ENCODE data around the gene SYT8.
A peak's percentile ranks its signal among the peaks of the same experiment; 100 is the strongest.

SYT8 gene

DNA sequence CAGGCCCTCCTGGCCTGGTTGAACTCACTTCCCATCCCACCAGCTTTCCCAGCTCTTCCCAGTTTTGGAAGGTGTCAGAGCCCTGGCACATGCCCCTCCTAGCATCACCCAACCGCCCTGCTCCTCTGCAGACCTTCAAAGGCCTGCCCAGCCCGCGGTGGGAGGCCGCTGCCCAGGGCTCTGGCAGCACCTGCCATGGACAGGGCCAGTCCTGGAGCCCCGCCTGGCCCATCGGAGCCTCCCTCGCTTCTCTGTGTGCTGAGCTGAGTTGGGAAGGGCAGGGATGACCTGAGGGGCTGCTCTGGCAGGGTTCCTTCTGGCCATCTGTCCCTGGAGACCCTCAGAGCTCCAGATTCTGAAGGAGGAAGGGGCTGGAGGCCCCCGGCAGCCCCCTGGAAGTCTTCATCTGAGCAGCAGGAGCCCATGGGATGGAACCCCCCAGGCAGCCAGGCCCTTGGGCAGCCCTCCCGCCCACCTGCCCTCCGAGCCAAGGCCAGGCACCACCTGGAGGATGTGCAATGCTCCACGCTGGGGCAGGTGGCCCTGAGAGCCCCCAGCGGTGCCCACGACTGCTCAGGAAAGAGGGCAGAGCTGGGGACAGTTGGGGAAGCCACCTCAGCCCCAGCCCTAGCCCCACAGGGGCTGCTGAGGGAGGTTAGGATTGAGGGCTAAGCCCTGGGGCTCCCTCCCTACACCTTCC lies 21.7 kb downstream of the SYT8 start:
- Histone ChIP-seq H3K4me3 (ENCODE audit: low read length in 2 of 2) (no peak overlapping the region), H3K9me3 (ENCODE audit: control insufficient read depth in 2 of 2, low read length in 2 of 2) (no peaks in the 10 kb centered on the region), H3K4me1 (ENCODE audit: control insufficient read depth, insufficient read depth, low read length) (no peaks in the 10 kb centered on the region), H3K36me3 (ENCODE audit: control insufficient read depth in 2 of 2, insufficient read depth in 2 of 2, low read length in 2 of 2) (no peaks in the 10 kb centered on the region), H3K9ac (ENCODE audit: low read length in 2 of 2) (no peak overlapping the region), H3K27ac (ENCODE audit: low read length) (no peak overlapping the region), H3K27me3 (ENCODE audit: control insufficient read depth in 1 of 2, insufficient read depth in 2 of 2, low read length in 2 of 2) (no peaks in the 10 kb centered on the region)

DNA sequence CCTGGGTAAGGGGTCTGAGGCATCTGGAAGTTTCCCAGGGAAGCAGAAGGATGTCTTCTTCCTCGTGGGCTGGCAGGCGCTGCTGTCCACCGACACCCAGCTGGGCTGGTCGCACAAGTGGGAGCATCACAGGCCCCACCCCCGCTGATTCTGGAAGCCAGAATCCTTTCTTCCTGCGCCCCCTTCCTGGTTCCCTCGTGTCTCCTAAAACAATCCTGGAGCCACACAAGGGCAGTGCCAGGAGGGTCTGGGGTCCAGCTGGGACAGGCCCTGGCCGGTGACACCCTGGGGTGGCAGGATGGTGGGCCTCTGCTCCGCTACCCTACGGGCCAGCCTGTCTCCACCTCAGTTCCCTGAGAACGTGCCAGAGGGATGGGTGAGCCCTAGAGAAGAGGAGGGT lies 22.3 kb downstream of the SYT8 start:
- H3K4me3 ChIP-seq (ENCODE audit: low read length in 2 of 2): no peak overlapping the region

GRCh38 chr11:1858154-1858553 lies 23.4 kb downstream of the SYT8 start:
- H3K9me3 ChIP-seq (ENCODE audit: control insufficient read depth in 2 of 2, low read length in 2 of 2): no peaks in the 10 kb centered on the region
- H3K36me3 ChIP-seq (ENCODE audit: control insufficient read depth in 2 of 2, insufficient read depth in 2 of 2, low read length in 2 of 2): no peaks in the 10 kb centered on the region
- peaks cover 2% of the 10 kb centered on the region for H3K4me1 ChIP-seq (ENCODE audit: control insufficient read depth, insufficient read depth, low read length)
- no peaks in the 10 kb centered on the region for H3K27me3 ChIP-seq (ENCODE audit: control insufficient read depth in 1 of 2, insufficient read depth in 2 of 2, low read length in 2 of 2)
- no peak overlapping the region for H3K9ac ChIP-seq (ENCODE audit: low read length in 2 of 2)
- no peak overlapping the region for H3K4me3 ChIP-seq (ENCODE audit: low read length in 2 of 2)
- H3K27ac ChIP-seq (ENCODE audit: low read length): no peak overlapping the region

More for the DNA sequence above, 22.3 kb downstream of the SYT8 start:
- H3K9ac ChIP-seq (ENCODE audit: low read length in 2 of 2): no peak overlapping the region
- no peaks in the 10 kb centered on the region for H3K9me3 ChIP-seq (ENCODE audit: control insufficient read depth in 2 of 2, low read length in 2 of 2)
- no peaks in the 10 kb centered on the region for H3K4me1 ChIP-seq (ENCODE audit: control insufficient read depth, insufficient read depth, low read length)
- H3K27ac ChIP-seq (ENCODE audit: low read length): no peak overlapping the region
- H3K36me3 ChIP-seq (ENCODE audit: control insufficient read depth in 2 of 2, insufficient read depth in 2 of 2, low read length in 2 of 2): no peaks in the 10 kb centered on the region
- H3K27me3 ChIP-seq (ENCODE audit: control insufficient read depth in 1 of 2, insufficient read depth in 2 of 2, low read length in 2 of 2): no peaks in the 10 kb centered on the region

DNA sequence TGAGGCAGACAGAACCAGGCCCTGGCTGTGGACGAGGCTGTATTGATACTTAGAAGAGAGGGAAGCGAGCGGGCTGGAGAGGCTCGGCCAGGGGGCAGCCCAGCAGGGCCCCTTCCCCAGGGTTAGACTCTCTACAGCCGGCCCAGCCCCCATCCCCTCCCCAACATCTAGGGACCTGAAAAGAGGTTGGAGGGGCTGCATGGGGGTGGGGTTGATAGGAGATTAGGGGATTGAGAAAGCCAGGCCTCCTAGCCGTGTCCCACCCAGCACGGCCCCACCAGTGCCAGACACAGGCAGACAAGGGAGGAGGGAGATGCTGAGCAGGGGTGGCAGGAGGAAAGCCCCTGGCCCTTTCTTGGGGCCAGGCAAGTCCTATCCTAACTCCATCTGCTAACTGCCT lies 23.8 kb downstream of the SYT8 start:
- no peaks in the 10 kb centered on the region for H3K27me3 ChIP-seq (ENCODE audit: control insufficient read depth in 1 of 2, insufficient read depth in 2 of 2, low read length in 2 of 2)
- no peaks in the 10 kb centered on the region for H3K9me3 ChIP-seq (ENCODE audit: control insufficient read depth in 2 of 2, low read length in 2 of 2)
- no peaks in the 10 kb centered on the region for H3K36me3 ChIP-seq (ENCODE audit: control insufficient read depth in 2 of 2, insufficient read depth in 2 of 2, low read length in 2 of 2)
- no peak overlapping the region for H3K27ac ChIP-seq (ENCODE audit: low read length)
- H3K4me1 ChIP-seq (ENCODE audit: control insufficient read depth, insufficient read depth, low read length): peaks cover 6% of the 10 kb centered on the region
- H3K9ac ChIP-seq (ENCODE audit: low read length in 2 of 2): no peak overlapping the region
- no peak overlapping the region for H3K4me3 ChIP-seq (ENCODE audit: low read length in 2 of 2)

DNA sequence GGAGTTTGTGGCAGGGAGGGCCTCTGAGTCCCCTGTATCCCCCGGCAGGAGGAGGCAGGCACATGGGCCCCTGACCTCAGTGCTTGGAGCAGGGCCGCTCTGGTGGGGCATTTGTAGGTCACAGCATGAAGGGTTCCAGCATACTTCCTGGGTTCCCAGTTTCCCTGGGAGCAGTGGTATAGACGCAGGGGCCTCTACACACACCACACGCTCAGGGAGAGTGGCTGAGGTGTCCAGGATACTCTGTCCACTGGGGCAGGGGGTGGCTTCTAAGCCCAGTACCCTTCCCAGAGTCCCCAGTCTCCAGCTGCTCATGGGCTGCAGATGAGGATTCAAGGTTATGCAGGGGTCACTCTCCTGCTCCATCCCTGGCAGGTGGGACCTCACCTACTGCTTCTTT lies 24.2 kb downstream of the SYT8 start:
- H3K4me3 ChIP-seq (ENCODE audit: low read length in 2 of 2): no peak overlapping the region
- H3K27ac ChIP-seq (ENCODE audit: low read length): no peak overlapping the region
- H3K36me3 ChIP-seq (ENCODE audit: control insufficient read depth in 2 of 2, insufficient read depth in 2 of 2, low read length in 2 of 2): no peaks in the 10 kb centered on the region
- H3K9me3 ChIP-seq (ENCODE audit: control insufficient read depth in 2 of 2, low read length in 2 of 2): no peaks in the 10 kb centered on the region
- H3K27me3 ChIP-seq (ENCODE audit: control insufficient read depth in 1 of 2, insufficient read depth in 2 of 2, low read length in 2 of 2): no peaks in the 10 kb centered on the region
- H3K4me1 ChIP-seq (ENCODE audit: control insufficient read depth, insufficient read depth, low read length): peaks cover 10% of the 10 kb centered on the region
- no peak overlapping the region for H3K9ac ChIP-seq (ENCODE audit: low read length in 2 of 2)

DNA sequence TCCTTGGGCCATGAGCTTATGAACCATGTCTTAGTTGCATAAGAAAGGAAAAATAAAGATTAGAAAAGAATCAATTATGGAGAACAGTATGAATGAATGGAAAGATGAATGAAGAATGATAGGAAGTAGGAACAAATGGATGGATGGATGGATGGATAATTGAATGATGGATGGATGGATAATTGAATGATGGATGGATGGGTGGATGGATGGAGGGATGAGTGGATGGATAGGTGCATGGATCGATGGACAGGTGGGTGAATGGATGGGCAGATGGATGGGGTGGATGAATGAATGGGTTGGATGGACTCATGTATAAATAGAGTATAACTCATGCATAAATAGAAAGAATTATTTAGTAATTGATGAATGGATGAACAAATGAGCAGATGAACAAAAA lies 25.3 kb downstream of the SYT8 start:
- H3K9me3 ChIP-seq (ENCODE audit: control insufficient read depth in 2 of 2, low read length in 2 of 2): no peaks in the 10 kb centered on the region
- no peaks in the 10 kb centered on the region for H3K27me3 ChIP-seq (ENCODE audit: control insufficient read depth in 1 of 2, insufficient read depth in 2 of 2, low read length in 2 of 2)
- no peaks in the 10 kb centered on the region for H3K36me3 ChIP-seq (ENCODE audit: control insufficient read depth in 2 of 2, insufficient read depth in 2 of 2, low read length in 2 of 2)
- no peak overlapping the region for H3K4me3 ChIP-seq (ENCODE audit: low read length in 2 of 2)
- peaks cover 19% of the 10 kb centered on the region for H3K4me1 ChIP-seq (ENCODE audit: control insufficient read depth, insufficient read depth, low read length)
- no peak overlapping the region for H3K27ac ChIP-seq (ENCODE audit: low read length)
- H3K9ac ChIP-seq (ENCODE audit: low read length in 2 of 2): no peak overlapping the region

DNA sequence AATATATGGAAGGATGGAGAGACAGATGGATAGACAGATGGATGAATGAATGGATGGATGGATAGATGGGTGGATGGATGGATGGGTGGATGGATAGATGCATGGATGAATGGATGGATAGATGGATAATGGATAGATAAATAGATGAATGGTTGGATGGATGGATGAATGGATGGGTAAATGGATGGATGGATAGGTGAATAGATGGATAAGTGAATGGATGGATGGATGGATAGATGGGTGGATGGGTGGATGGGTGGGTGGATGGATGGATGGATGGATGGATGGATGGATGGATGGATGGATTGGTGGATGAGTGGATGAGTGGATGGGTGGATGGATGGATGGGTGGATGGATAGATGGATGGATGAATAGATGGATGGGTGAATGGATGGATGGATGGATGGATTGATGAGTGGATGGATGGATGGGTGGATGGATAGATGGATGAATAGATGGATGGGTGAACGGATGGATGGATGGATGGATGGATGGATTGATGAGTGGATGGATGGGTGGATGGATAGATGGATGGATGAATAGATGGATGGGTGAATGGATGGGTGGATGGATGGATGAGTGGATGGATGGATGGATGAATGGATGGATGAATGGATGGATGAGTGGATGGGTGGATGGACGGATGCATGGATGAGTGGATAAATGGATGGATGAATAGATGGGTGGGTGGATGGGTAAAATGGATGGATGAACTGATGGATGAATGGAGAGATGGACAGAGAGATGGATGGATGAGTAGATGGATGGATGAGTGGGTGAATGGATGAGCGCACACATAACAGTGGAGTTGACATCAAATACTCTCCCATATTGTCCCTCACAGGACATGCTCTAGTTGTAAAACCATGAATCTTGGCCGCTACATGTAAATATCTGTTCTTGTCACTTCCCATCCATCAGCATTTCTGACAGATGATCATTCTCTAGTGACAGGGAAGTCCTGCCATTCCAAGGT lies 26.9 kb downstream of the SYT8 start:
- Histone ChIP-seq H3K4me3 (ENCODE audit: low read length in 2 of 2) (no peak overlapping the region), H3K27ac (ENCODE audit: low read length) (no peak overlapping the region), H3K27me3 (ENCODE audit: control insufficient read depth in 1 of 2, insufficient read depth in 2 of 2, low read length in 2 of 2) (no peaks in the 10 kb centered on the region), H3K4me1 (ENCODE audit: control insufficient read depth, insufficient read depth, low read length) (peaks cover 33% of the 10 kb centered on the region), H3K9ac (ENCODE audit: low read length in 2 of 2) (no peak overlapping the region), H3K36me3 (ENCODE audit: control insufficient read depth in 2 of 2, insufficient read depth in 2 of 2, low read length in 2 of 2) (no peaks in the 10 kb centered on the region), H3K9me3 (ENCODE audit: control insufficient read depth in 2 of 2, low read length in 2 of 2) (no peaks in the 10 kb centered on the region)

GRCh38 chr11:1862588-1863351 lies 28.0 kb downstream of the SYT8 start:
- no peaks in the 10 kb centered on the region for H3K36me3 ChIP-seq (ENCODE audit: control insufficient read depth in 2 of 2, insufficient read depth in 2 of 2, low read length in 2 of 2)
- H3K4me3 ChIP-seq (ENCODE audit: low read length in 2 of 2): peak overlapping the region in 1 of 2 donors; percentile 71
- no peaks in the 10 kb centered on the region for H3K27me3 ChIP-seq (ENCODE audit: control insufficient read depth in 1 of 2, insufficient read depth in 2 of 2, low read length in 2 of 2)
- H3K9ac ChIP-seq (ENCODE audit: low read length in 2 of 2): no peak overlapping the region
- no peaks in the 10 kb centered on the region for H3K9me3 ChIP-seq (ENCODE audit: control insufficient read depth in 2 of 2, low read length in 2 of 2)
- H3K27ac ChIP-seq (ENCODE audit: low read length): peak overlapping the region; percentile 83
- H3K4me1 ChIP-seq (ENCODE audit: control insufficient read depth, insufficient read depth, low read length): peaks cover 40% of the 10 kb centered on the region

DNA sequence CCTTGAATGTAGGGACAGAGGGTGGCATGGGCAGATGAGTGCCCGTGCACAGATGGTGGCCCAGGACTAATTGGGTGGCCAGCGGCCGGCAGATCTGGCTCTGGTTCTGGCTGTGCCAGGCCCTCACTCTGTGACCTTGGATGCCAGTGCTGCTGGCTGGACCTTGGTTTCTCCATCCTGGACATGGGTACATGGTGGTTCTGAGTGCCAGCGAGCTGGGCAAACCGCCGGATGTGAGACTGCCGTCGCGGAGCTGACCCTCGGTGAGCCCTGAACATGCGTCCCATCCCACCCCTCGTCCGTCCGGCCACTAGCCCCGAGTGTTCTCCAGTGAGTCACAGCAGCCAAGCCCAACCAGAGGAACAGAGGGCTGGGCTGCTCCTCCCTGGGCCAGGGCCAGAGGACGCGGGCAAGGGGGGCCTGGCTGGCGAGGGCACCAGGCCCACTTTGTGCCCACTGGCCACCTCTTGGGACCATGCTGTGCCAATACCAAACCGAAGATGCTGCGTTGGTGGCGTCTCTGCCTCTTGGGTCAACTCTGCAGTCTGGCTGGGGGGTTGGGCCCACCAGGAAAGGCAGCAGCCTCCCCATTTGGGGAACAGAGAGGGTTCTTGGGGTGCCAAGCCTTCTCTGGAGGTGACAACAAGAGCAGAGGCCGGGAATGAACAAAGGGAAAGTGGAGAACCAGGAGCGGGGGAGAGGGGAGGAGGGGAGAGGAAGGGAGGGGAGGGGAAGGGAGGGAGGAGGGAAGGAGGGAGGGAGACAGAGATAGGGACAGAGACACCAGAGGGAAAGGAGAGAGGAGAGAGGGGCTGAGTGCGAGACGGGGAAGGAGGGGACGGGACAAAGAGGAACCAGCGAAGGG lies 28.8 kb downstream of the SYT8 start:
- Histone ChIP-seq H3K36me3 (ENCODE audit: control insufficient read depth in 2 of 2, insufficient read depth in 2 of 2, low read length in 2 of 2) (no peaks in the 10 kb centered on the region), H3K27ac (ENCODE audit: low read length) (peak overlapping the region; percentile 83), H3K9ac (ENCODE audit: low read length in 2 of 2) (peak overlapping the region; percentile 58 to 83), H3K4me1 (ENCODE audit: control insufficient read depth, insufficient read depth, low read length) (peaks cover 42% of the 10 kb centered on the region), H3K4me3 (ENCODE audit: low read length in 2 of 2) (peak overlapping the region; percentile 62 to 71), H3K9me3 (ENCODE audit: control insufficient read depth in 2 of 2, low read length in 2 of 2) (no peaks in the 10 kb centered on the region), H3K27me3 (ENCODE audit: control insufficient read depth in 1 of 2, insufficient read depth in 2 of 2, low read length in 2 of 2) (no peaks in the 10 kb centered on the region)

DNA sequence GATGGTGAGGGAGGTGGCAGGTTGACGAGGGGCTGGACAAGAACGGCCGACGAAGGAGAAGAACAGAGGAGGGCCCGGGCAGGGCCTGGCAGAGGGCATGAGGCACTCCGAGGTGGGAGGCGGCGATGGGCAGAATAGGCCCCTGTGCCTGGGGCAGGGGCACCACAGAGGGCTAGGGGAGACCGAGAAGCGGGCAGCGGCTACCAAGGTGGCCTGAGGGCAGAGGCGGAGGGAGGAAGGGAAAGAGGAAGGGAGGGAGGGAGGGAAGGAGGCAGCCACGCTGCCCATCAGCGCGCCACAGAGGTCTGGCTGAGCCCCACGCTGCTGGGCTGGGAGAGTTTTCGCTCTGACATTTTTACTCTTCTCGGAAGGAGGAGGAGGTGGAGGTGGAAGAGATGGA lies 29.4 kb downstream of the SYT8 start:
- H3K27ac ChIP-seq (ENCODE audit: low read length): peak overlapping the region; percentile 83
- no peaks in the 10 kb centered on the region for H3K9me3 ChIP-seq (ENCODE audit: control insufficient read depth in 2 of 2, low read length in 2 of 2)
- peaks cover 42% of the 10 kb centered on the region for H3K4me1 ChIP-seq (ENCODE audit: control insufficient read depth, insufficient read depth, low read length)
- H3K4me3 ChIP-seq (ENCODE audit: low read length in 2 of 2): peak overlapping the region; percentile 62 to 71
- no peaks in the 10 kb centered on the region for H3K27me3 ChIP-seq (ENCODE audit: control insufficient read depth in 1 of 2, insufficient read depth in 2 of 2, low read length in 2 of 2)
- peak overlapping the region; percentile 62 to 83 for H3K9ac ChIP-seq (ENCODE audit: low read length in 2 of 2)
- no peaks in the 10 kb centered on the region for H3K36me3 ChIP-seq (ENCODE audit: control insufficient read depth in 2 of 2, insufficient read depth in 2 of 2, low read length in 2 of 2)
